ENCODE data around the gene CEL.

DNA sequence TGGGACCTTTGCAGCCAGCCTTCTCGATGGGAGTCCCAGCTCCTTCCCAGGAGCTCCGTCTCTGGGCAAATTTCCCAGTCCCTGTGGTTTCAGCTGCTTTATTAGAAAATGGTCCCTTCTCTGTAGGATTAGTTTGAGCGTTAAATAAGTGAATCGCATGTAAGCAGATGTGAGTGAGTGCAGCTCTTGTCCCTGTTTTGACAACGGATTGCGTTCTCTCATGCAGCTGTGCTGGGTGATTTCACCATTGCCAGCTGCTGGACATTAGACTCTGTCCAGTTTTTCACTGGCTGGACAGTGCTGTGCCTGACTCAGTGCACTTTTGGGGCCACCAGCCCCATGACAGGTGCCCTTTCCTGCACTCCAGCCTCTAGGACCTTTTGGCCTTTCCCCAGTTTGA is 11.6 kb upstream of the CEL start:
- no peak for TF ChIP-seq FOXP2 (optimal IDR thresholded peaks at IDR 0.05; ENCODE audit: control extremely low read depth, extremely low read length, insufficient read depth)
- TF ChIP-seq POLR2AphosphoS5 (IDR thresholded peaks at IDR 0.05; ENCODE audit: borderline replicate concordance, low read depth, low read length), result no peak

Measured in SK-N-MC (cell line).